Mesodermal cell (in vitro differentiated cells): ENCODE results near the gene DRGX.

ENCODE experiments used
- H3K27ac ChIP-seq: 2 replicates; pipeline ENCODE4 v1.7.0; 2013; ENCODE audit warnings: mild to moderate bottlenecking, low read depth, low read length, moderate library complexity; ENCODE audit not compliant: severe bottlenecking
- H3K36me3 ChIP-seq: 2 replicates; pipeline ENCODE4 v1.7.1; 2013; ENCODE audit warnings: mild to moderate bottlenecking, low read length, moderate library complexity; ENCODE audit not compliant: control insufficient read depth, insufficient read depth
- H3K4me1 ChIP-seq: one replicate; pipeline ENCODE4 v1.7.1; 2013; ENCODE audit warnings: mild to moderate bottlenecking, low read length; ENCODE audit not compliant: insufficient read depth, control insufficient read depth, poor library complexity, severe bottlenecking
- H3K4me3 ChIP-seq: 2 replicates; pipeline ENCODE4 v1.7.0; 2013; ENCODE audit warnings: low read length, control low read depth, mild to moderate bottlenecking; ENCODE audit not compliant: insufficient read depth, poor library complexity, severe bottlenecking; ENCODE audit errors: extremely low read depth
- H3K9me3 ChIP-seq: 2 replicates; pipeline ENCODE4 v1.7.1; 2013; ENCODE audit warnings: mild to moderate bottlenecking, low read length, moderate library complexity; ENCODE audit not compliant: control insufficient read depth
- WGBS, 2 experiments: methylation state at CpG; one replicate each; pipeline ENCODE4 v1.1.5; 2013; ENCODE audit warnings: missing lambda C conversion rate in 2 of 2; ENCODE audit not compliant: insufficient coverage in 2 of 2; 5-methylcytosine and 5-hydroxymethylcytosine counted together

The DRGX gene

GRCh38 chr10:49360271-49361177, 35.4 kb downstream of the DRGX start:
- 76 to 79% methylated on average over 11 to 15 of the region's 15 CpGs for WGBS, 2 experiments
- Histone ChIP-seq H3K4me1 (peaks cover 5% of the 10 kb centered on the region), H3K9me3 (no peaks in the 10 kb centered on the region), H3K27ac (peak overlapping the region; percentile 78), H3K4me3 (no peak overlapping the region), H3K36me3 (no peaks in the 10 kb centered on the region)

GRCh38 chr10:49359349-49360270, 36.3 kb downstream of the DRGX start:
- Histone ChIP-seq H3K4me1 (peaks cover 5% of the 10 kb centered on the region), H3K27ac (peak overlapping the region; percentile 78), H3K4me3 (no peak overlapping the region), H3K36me3 (no peaks in the 10 kb centered on the region), H3K9me3 (no peaks in the 10 kb centered on the region)
- WGBS, 2 experiments = 52 to 64% methylated on average over 5 to 6 of the region's 13 CpGs

- Histone ChIP-seq H3K4me3 (no peak overlapping the region), H3K27ac (no peak overlapping the region), H3K36me3 (no peaks in the 10 kb centered on the region), H3K4me1 (peaks cover 5% of the 10 kb centered on the region), H3K9me3 (no peaks in the 10 kb centered on the region)
- WGBS, 2 experiments = 78% methylated on average over 1 of the region's 2 CpGs; no CpG with 5 or more reads in 1 of the 2 experiments
These were observed 38.0 kb downstream of the DRGX start for GRCh38 chr10:49357910-49358309.

- Histone ChIP-seq H3K4me3 (no peak overlapping the region), H3K27ac (no peak overlapping the region), H3K4me1 (peaks cover 5% of the 10 kb centered on the region), H3K36me3 (no peaks in the 10 kb centered on the region), H3K9me3 (no peaks in the 10 kb centered on the region)
- 89 to 100% methylated on average over 1 of the region's 1 CpG for WGBS, 2 experiments
These were observed 38.9 kb downstream of the DRGX start for GRCh38 chr10:49356944-49357343.

- H3K4me3 ChIP-seq = no peak overlapping the region
- peaks cover 5% of the 10 kb centered on the region for H3K4me1 ChIP-seq
- no peaks in the 10 kb centered on the region for H3K9me3 ChIP-seq
- H3K36me3 ChIP-seq = no peaks in the 10 kb centered on the region
- WGBS, 2 experiments = 96 to 100% methylated on average over 3 to 4 of the region's 4 CpGs
- H3K27ac ChIP-seq = no peak overlapping the region
These were observed 39.7 kb downstream of the DRGX start for GRCh38 chr10:49356181-49356580.

GRCh38 chr10:49355221-49355620, 40.7 kb downstream of the DRGX start:
- WGBS, 2 experiments = 83% methylated on average over 1 of the region's 3 CpGs; no CpG with 5 or more reads in 1 of the 2 experiments
- no peaks in the 10 kb centered on the region for H3K9me3 ChIP-seq
- peaks cover 4% of the 10 kb centered on the region for H3K4me1 ChIP-seq
- no peak overlapping the region for H3K27ac ChIP-seq
- no peaks in the 10 kb centered on the region for H3K36me3 ChIP-seq
- H3K4me3 ChIP-seq = no peak overlapping the region

- H3K36me3 ChIP-seq = no peaks in the 10 kb centered on the region
- no peak overlapping the region for H3K4me3 ChIP-seq
- H3K9me3 ChIP-seq = no peaks in the 10 kb centered on the region
- H3K27ac ChIP-seq = no peak overlapping the region
- WGBS, 2 experiments = 93 to 100% methylated on average over 2 to 3 of the region's 3 CpGs
- H3K4me1 ChIP-seq = no peaks in the 10 kb centered on the region
These were observed 41.3 kb downstream of the DRGX start for GRCh38 chr10:49354593-49354992.

- WGBS, 2 experiments = 91 to 94% methylated on average over 5 to 7 of the region's 8 CpGs
- no peaks in the 10 kb centered on the region for H3K36me3 ChIP-seq
- no peaks in the 10 kb centered on the region for H3K4me1 ChIP-seq
- no peak overlapping the region for H3K4me3 ChIP-seq
- no peaks in the 10 kb centered on the region for H3K9me3 ChIP-seq
- no peak overlapping the region for H3K27ac ChIP-seq
These were observed 41.9 kb downstream of the DRGX start for GRCh38 chr10:49353895-49354566.

- Histone ChIP-seq H3K9me3 (no peaks in the 10 kb centered on the region), H3K4me1 (no peaks in the 10 kb centered on the region), H3K4me3 (no peak overlapping the region), H3K27ac (no peak overlapping the region), H3K36me3 (no peaks in the 10 kb centered on the region)
- WGBS, 2 experiments = 91 to 94% methylated on average over 3 to 4 of the region's 6 CpGs
These were observed 42.6 kb downstream of the DRGX start for GRCh38 chr10:49353026-49353894.
